BJ (cell line): ENCODE data around the gene ZSWIM2. TPM values are rescaled to one million over a fixed set of nuclear protein-coding genes. Genes with fewer than 3 reads are reported as not detected.

Source experiments
- CTCF ChIA-PET: fragments of 350-600 bp; formaldehyde crosslinking; extraction: SDS; loops from one replicate; lab custom pipeline; 2021; ENCODE audit warnings: antibody characterized with exemption, inconsistent platforms; lab: Yijun Ruan, JAX
- POLR2A ChIA-PET: fragments of 300-600 bp; sonication (Branson Sonifier 250); formaldehyde crosslinking; extraction: SDS; loops from one replicate; lab custom pipeline; 2021; ENCODE audit warnings: antibody characterized with exemption; lab: Charles Lee
- DNase-seq: peaks from one replicate; pipeline ENCODE4 v3.0.0-alpha.2; 2011; ENCODE audit warnings: low read depth
- H3K27me3 ChIP-seq: 2 replicates; pipeline ENCODE4 v1.6.0; 2011; ENCODE audit warnings: low read length; ENCODE audit not compliant: control insufficient read depth, insufficient read depth
- H3K36me3 ChIP-seq: 2 replicates; pipeline ENCODE4 v1.5.1; 2011; ENCODE audit warnings: low read length; ENCODE audit not compliant: control insufficient read depth, insufficient read depth
- H3K4me3 ChIP-seq: 2 replicates; pipeline ENCODE4 v1.5.1; 2011; ENCODE audit warnings: low read depth, mild to moderate bottlenecking, control low read depth, low read length
- CTCF ChIP-seq: IDR thresholded peaks from 2 replicates; pipeline ENCODE4 v1.5.1; 2011; ENCODE audit warnings: low read depth, mild to moderate bottlenecking, control low read depth, inconsistent platforms, low read length, moderate library complexity; ENCODE audit not compliant: insufficient read depth
- polyA plus RNA-seq: library from polyadenylated mRNA; depleted of rRNA; stranded (reverse); fragments of >200 nt; gene quantifications from 2 replicates; pipeline ENCODE4 v1.2.3, GENCODE V29; 2011

The ZSWIM2 gene
- polyA plus RNA-seq, 1 experiment: 0.04 TPM

- DNase-seq: no peak
These were observed 19.4 kb upstream of the ZSWIM2 start for GRCh38 chr2:186868344-186868743.

GRCh38 chr2:186862869-186863709 is 14.1 kb upstream of the ZSWIM2 start:
- TF ChIP-seq CTCF: peak; percentile 63
- no peak overlapping the region for H3K4me3 ChIP-seq
- ChIA-PET POLR2A (interaction anchor here (0.6 kb wide), 1 partner anchor 1874 kb away, joined by 3 read pairs; no protein-coding TSS in a partner anchor), CTCF (interaction anchor here (0.6 to 1.4 kb wide), 9 partner anchors 9 to 601 kb away, joined by 3 to 13 read pairs (median 4); partner anchors contain the start of gene CALCRL)
- no peaks in the 10 kb centered on the region for H3K36me3 ChIP-seq
- no peak for DNase-seq
- no peaks in the 10 kb centered on the region for H3K27me3 ChIP-seq

More at GRCh38 chr2:186868344-186868743, 19.4 kb upstream of the ZSWIM2 start:
- ChIA-PET POLR2A (no interaction called here), CTCF (no interaction called here)
- Histone ChIP-seq H3K36me3 (no peaks in the 10 kb centered on the region), H3K4me3 (no peak overlapping the region), H3K27me3 (no peaks in the 10 kb centered on the region)
- no peak for TF ChIP-seq CTCF

- TF ChIP-seq CTCF: no peak
- ChIA-PET POLR2A (no interaction called here), CTCF (no interaction called here)
- H3K36me3 ChIP-seq: no peaks in the 10 kb centered on the region
- no peaks in the 10 kb centered on the region for H3K27me3 ChIP-seq
- H3K4me3 ChIP-seq: no peak overlapping the region
- DNase-seq: no peak
These were observed 6.2 kb upstream of the ZSWIM2 start for GRCh38 chr2:186855216-186855615.

- no peak for DNase-seq
- ChIA-PET CTCF (interaction anchor here (1.2 kb wide), 1 partner anchor 9 kb away, joined by 4 read pairs; no protein-coding TSS in a partner anchor), POLR2A (no interaction called here)
- no peak overlapping the region for H3K4me3 ChIP-seq
- H3K27me3 ChIP-seq: no peaks in the 10 kb centered on the region
- TF ChIP-seq CTCF: no peak
- no peaks in the 10 kb centered on the region for H3K36me3 ChIP-seq
These were observed 5.0 kb upstream of the ZSWIM2 start for GRCh38 chr2:186853951-186854350.

- CTCF ChIA-PET: no interaction called here
- no peaks in the 10 kb centered on the region for H3K27me3 ChIP-seq
- H3K4me3 ChIP-seq: no peak overlapping the region
- POLR2A ChIA-PET: no interaction called here
- no peaks in the 10 kb centered on the region for H3K36me3 ChIP-seq
- DNase-seq: no peak
- no peak for TF ChIP-seq CTCF
These were observed 3.5 kb upstream of the ZSWIM2 start for GRCh38 chr2:186852508-186852907.
